RCC 7860 (cell line): ENCODE results near the gene MEIKIN.
A peak's percentile ranks its signal among the peaks of the same experiment; 100 is the strongest.
"Not testable (repeated sequence)": the region's sequence is repeated elsewhere in the genome, so short reads cannot be mapped to it uniquely, and the experiment has no call there.

Experiments
- DNase-seq: peaks from one replicate; pipeline ENCODE4 v3.0.0-alpha.2; 2015; ENCODE audit warnings: low spot score
- FAIRE-seq: peaks from 2 replicates; lab custom pipeline; 2012; peaks lifted over from hg19 to GRCh38; lab: Jason Lieb, UNC

The MEIKIN gene

DNA sequence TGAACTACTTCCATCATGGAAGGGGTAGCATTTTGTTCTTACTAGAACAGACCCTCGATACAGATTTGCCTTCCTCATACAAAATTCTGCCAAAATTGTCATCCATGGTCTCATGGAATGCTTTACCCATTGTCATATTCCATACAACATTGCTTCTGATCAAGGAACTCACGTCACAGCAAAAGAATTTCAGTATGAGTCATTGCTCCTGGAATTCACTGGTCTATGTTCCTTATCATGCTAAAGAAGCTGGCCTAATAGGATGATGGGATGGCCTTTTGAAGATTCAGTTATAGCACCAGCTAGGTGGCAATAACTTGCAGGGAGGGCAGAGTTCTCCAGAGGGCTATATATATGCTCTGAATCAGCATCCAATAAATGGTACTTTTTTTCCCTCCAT is 130.5 kb downstream of the MEIKIN start:
- FAIRE-seq (peak; percentile 79), DNase-seq (peak; percentile 92)

DNA sequence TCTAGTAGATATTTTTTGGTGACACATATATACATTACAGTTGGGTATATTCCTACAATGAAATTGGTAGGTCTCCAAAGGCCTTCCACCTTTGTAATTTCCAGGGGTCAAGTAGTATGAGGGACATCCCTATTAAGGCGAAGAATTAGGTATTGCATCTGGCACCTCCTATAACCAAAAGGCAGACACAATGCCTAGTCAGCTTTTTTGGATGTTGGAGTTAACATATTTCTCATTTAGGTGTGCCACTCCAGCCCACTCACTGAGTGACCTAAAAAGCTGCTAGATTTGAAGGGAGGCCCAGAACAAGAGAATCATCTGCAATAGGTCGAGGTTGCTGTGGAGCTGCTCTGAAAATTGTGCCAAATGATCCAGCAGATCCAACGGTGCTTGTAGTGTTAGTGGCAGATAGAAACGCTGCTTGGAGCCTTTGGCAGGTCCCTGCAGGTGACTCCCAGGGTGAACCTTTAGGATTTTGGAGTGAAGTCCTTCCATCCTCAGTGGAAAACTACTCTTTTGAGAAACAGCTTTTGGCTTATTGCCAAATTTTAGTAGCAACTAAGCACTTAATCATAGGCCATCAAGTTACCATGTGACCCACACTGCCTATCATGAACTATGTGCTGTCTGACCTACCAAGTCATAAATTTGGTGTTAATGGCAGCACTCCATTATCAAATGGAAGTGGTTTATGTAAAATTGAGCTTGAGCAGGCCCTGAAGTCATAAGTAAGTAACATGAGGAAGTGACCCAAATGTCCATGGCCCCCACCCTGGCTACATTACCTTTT is 132.9 kb downstream of the MEIKIN start:
- FAIRE-seq (no peak), DNase-seq (no peak)

DNA sequence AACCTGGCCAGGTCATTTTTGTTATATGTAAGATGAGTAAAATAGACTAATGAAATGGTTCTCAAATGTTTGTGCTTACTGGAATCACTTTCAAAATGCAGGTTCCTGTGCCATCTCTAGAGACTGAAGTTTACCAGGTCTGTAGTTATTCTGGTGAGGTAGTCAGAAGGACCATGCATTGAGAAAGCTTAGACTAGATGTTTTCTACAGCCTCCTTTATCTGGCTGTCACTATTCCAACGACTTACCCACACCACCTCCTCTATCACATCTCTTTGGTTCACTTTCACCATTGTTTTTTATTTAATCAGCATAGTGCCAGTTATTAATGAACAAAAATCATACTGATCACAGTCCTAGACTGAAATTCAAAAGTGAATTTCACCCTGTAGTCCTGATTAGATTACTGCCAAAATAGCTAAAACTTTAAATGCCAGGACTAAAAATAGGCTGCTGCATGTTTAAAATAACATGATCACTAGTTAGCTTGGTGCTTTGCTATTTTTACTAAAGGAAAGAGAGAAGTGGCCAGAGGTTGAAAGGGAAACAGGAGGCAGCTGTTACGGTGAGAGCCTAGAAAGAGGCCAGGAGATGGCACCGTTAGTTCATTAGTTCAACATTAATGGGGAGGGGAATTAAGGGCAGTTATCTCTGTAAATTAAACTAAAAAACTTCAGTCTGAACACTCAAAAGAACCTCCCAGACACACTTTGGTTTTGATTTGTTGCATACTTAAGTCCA is 134.8 kb downstream of the MEIKIN start:
- FAIRE-seq: no peak
- DNase-seq: no peak

GRCh38 chr5:131796793-131797693 is 148.4 kb downstream of the MEIKIN start, which contains the start of gene FNIP1:
Gene FNIP1 (minus strand): TSS chr5:131797017. CDS start chr5:131796921, 96 bp downstream.
- peak; percentile 38 for FAIRE-seq
- DNase-seq: peak; percentile 91

DNA sequence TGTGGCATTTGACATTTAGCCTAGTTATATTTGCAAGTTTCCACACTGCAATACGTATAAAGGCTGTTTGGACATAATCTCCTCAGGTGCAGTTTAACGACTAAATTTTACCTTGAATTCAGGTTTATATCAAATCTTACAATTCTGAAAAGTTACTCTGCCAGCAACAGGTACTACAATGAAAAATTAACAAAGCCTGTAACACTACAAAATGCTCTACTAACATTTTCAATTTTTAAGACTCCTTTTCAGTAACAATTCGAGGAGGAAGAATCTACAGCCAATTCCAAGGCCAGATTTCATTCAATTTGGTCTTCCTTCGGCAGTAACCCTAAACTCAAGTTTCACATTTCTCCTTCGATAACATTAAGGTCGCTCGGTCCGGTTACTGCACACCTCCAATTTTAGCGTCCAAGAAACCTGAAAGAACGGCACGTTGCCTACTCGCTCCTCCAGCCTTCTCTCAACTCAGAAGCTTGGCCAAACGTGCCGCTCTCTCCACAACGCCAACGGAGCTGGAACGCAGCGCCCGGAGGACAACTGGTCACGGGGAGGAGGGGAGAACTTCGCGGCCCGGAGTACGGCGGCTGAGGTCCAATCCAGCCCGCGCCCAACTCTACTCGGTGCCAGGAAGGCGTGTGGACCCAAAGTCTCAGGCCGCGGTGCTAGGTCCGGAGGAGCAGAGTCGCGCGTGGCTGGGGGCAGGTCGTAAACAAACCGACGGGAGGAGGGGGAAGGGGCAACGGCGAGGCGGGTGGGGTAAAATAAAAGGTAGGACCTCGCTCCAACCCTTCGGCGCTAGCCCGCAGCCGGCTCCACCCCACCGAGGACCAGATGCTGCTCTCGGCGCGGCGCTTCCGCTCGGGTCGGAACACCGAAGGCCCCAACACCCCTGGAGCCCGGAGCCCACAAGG is 149.3 kb downstream of the MEIKIN start:
- peak; percentile 9 for DNase-seq
- FAIRE-seq: no peak

GRCh38 chr5:131795228-131795627 is 150.2 kb downstream of the MEIKIN start:
- DNase-seq: no peak
- no peak for FAIRE-seq

DNA sequence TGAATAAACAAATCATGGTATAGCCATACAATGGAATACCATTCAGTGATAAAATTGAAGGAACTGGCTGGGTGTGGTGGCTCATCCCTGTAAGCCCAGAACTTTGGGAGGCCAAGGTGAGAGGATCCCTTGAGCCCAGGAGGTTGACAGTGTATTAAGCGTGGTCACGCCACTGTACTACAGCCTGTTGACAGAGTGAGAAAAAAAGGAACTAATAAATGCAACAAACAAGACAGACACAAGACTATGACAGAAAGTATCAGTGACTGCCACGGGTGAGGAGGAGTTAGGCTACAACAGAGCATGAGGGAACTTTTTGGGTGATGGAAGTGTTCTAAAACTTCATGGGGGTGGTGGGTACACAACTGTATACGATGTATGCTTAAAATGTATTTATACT is 150.9 kb downstream of the MEIKIN start:
- no peak for FAIRE-seq
- no peak for DNase-seq

- no peak for DNase-seq
- FAIRE-seq: no peak
These were observed 152.6 kb downstream of the MEIKIN start for GRCh38 chr5:131792896-131793295.

DNA sequence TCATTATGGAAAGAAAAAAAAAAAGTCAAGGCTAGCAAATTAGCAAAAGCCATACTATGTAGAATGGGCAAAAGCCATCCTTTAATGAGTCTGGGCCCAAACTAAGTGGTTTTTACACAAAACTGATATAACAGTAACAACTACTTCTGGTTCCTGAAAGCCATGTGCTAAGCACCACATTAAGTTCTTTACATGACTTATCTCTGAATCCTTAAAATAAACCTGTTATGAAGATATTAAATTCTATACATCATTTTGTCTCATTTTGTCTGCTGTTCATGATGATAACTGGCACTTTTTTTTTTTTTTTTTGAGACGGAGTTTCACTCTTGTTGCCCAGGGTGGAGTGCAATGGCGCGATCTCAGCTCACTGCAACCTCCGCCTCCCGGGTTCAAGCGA is 153.6 kb downstream of the MEIKIN start:
- FAIRE-seq (no peak), DNase-seq (no peak)

DNA sequence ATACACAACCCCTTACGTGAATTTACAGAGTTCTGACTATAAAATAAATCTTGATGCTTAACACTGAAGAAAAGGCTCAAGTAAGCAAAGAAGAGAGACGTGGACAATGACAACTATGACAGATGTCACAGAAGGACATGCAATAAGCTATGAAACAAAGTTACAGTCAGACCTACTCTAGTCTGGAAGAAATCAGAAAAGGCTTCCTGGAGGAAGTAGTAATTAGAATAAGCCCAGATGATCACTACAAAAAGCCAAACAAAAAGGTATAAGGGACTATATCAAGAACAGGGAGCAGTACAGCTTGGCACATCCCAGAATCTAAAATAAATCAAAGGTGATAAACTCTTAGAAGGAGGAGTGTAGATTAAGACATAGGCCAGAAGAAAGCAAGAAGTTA is 154.9 kb downstream of the MEIKIN start:
- FAIRE-seq: no peak

DNA sequence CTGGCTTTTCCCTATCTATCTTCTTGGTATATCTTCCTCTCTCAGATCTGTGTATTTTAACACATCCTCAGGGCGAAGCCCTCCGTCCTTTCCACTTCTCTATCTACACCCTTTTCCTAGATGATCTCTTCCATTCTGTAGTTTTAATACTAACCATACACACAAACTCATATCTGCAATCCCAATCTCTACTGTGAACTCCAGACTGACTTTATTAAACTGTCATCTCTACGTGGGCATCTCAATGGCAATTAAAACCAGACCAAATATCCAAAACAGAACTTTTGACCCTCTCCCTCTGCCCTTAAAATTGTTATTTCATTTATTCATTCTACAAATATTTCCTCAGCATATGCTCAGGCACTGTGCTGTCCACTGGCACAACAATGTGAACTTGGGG is 155.7 kb downstream of the MEIKIN start:
- FAIRE-seq (no peak), DNase-seq (no peak)

More for the DNA sequence above, 154.9 kb downstream of the MEIKIN start:
- no peak for DNase-seq

- DNase-seq: no peak
- no peak for FAIRE-seq
These were observed 157.7 kb downstream of the MEIKIN start for GRCh38 chr5:131787736-131788135.

- FAIRE-seq: no peak
- DNase-seq: no peak
These were observed 158.4 kb downstream of the MEIKIN start for GRCh38 chr5:131786900-131787692.

DNA sequence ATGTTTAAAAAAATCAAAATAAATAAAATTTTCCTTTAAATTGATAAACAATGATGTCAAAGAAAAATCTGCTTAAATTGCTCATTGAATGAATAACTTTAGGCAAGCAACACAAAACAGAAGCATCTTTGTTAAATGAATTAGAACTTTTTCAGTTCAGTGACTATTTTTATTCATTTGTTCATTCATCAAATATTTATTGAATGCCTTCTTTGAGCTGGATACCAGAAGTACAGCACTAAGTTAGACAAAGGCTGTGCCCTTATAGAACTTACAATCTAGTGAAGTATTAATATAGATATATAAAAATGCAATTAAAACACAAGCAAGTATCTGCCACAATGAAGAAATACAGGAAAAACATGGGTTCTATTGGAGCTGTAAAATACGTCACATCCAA is 159.4 kb downstream of the MEIKIN start:
- no peak for FAIRE-seq
- no peak for DNase-seq

GRCh38 chr5:131783874-131784273 is 161.6 kb downstream of the MEIKIN start:
- no peak for FAIRE-seq
- no peak for DNase-seq

GRCh38 chr5:131783357-131783756 is 162.1 kb downstream of the MEIKIN start:
- FAIRE-seq: no peak

DNA sequence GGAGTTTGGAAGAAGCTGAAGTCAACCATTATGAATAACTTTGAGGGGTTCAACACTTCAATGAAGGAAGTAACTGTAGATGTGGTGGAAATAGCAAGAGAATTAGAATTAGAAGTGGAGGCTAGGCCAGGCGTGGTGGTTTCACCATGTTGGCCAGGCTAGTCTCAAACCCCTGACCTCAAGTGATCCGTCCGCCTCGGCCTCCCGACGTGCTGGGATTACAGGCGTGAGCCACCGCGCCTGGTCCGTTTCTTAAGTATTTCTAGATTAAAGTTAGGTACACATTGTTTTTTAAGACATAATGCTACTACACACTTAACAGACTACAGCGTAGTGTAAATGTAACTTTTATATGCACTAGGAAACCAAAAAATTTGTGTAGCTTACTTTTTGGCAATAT is 162.7 kb downstream of the MEIKIN start:
- DNase-seq: no peak
- no peak for FAIRE-seq

More at GRCh38 chr5:131783357-131783756, 162.1 kb downstream of the MEIKIN start:
- no peak for DNase-seq

DNA sequence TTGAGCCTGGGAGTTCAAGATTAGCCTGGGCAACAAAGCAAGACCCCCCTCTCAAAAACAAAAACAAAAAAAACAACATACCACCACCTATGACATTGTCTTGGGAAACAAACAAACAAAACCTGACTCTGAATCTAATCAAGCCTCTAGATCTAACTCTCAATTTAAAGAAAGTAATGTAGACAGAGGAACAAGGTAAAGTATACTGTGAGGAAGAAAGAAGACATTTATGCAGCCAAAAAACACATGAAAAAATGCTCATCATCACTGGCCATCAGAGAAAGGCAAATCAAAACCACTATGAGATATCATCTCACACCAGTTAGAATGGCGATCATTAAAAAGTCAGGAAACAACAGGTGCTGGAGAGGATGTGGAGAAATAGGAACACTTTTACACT is 167.3 kb downstream of the MEIKIN start:
- not testable (repeated sequence) for FAIRE-seq, DNase-seq

GRCh38 chr5:131776450-131776849 is 169.0 kb downstream of the MEIKIN start:
- no peak for FAIRE-seq
- DNase-seq: no peak
